Measurements from ENCODE around the gene ALDH1A1. TPM values are rescaled to one million over a fixed set of nuclear protein-coding genes. Genes with fewer than 3 reads are reported as not detected.

ALDH1A1 gene
- total and polyA plus RNA-seq, 2 donors (not counting 3 experiments of a cell fraction or from before 2014, with no cell fraction given): 91.1 to 287 TPM

- dilution Hi-C loops (cut with MboI; ENCODE audit: extremely low pct_ligation_motif_present, low sequenced_read_pairs): loop anchor here (25.0 kb wide), 1 partner anchor 229 kb away; no protein-coding TSS in a partner anchor
- POLR2A ChIA-PET: no interaction called here
- no TSS peak for BruUV-seq (replicated peaks)
Measured at GRCh38 chr9:72858089-72858912, 94.6 kb downstream of the ALDH1A1 start.

GRCh38 chr9:72857624-72857996 is 95.2 kb downstream of the ALDH1A1 start:
- Histone ChIP-seq H3K27ac (ENCODE audit: insufficient read depth, low read depth, low read length) (peak overlapping the region; percentile 35), H3K4me2 (ENCODE audit: insufficient read depth, low read length) (no peak overlapping the region), H3K79me2 (ENCODE audit: control insufficient read depth, insufficient read depth, low read length) (no peaks in the 10 kb centered on the region), H3K9me1 (replicated peaks; ENCODE audit: control insufficient read depth, extremely low read depth, insufficient read depth, low read length) (no peaks in the 10 kb centered on the region), H2AFZ (ENCODE audit: low read depth, low read length) (peak overlapping the region; percentile 90), H3K27me3 (ENCODE audit: control insufficient read depth in 2 of 2, insufficient read depth in 2 of 2, low read length in 2 of 2) (no peaks in the 10 kb centered on the region), H3K4me1 (ENCODE audit: control insufficient read depth, extremely low read depth, insufficient read depth, low read length) (peaks cover 16% of the 10 kb centered on the region), H3K36me3 (ENCODE audit: control insufficient read depth in 2 of 2, extremely low read depth in 1 of 2, insufficient read depth in 2 of 2, low read length in 2 of 2) (no peaks in the 10 kb centered on the region), H3K9me3 (replicated peaks; ENCODE audit: control insufficient read depth, insufficient read depth, low read length) (no peaks in the 10 kb centered on the region), H3K9ac (replicated peaks; ENCODE audit: extremely low read depth, insufficient read depth, low read length) (no peak overlapping the region), H4K20me1 (replicated peaks; ENCODE audit: control insufficient read depth, extremely low read depth, insufficient read depth, low read length) (no peaks in the 10 kb centered on the region), H3K4me3 (replicated peaks in 1 of 3; ENCODE audit: insufficient read depth in 1 of 3, low read depth in 1 of 3, low read length in 3 of 3) (no peak overlapping the region)
- no TSS peak for BruUV-seq (replicated peaks)
- ChIA-PET POLR2A (interaction anchor here (0.7 kb wide), 1 partner anchor 1210 kb away, joined by 5 read pairs; no protein-coding TSS in a partner anchor), CTCF (interaction anchor here (0.6 to 5.9 kb wide), 63 partner anchors 8 to 833 kb away, joined by 3 to 135 read pairs (median 5); no protein-coding TSS in a partner anchor)
- no peak for TF ChIP-seq CTCF (IDR thresholded peaks at IDR 0.05; ENCODE audit: extremely low read depth in 1 of 2, insufficient read depth in 1 of 2, low read depth in 1 of 2, low read length in 2 of 2)
- no peak for TF ChIP-seq JUN (IDR thresholded peaks at IDR 0.05; ENCODE audit: borderline replicate concordance, insufficient read depth, insufficient read length, low read depth)
- TF ChIP-seq MAX (IDR thresholded peaks at IDR 0.05; ENCODE audit: insufficient read depth, insufficient read length): no peak
- TF ChIP-seq MYC (IDR thresholded peaks at IDR 0.05; ENCODE audit: low read depth, low read length): no peak
- DNase-seq (ENCODE audit: low read depth, low spot score) (peak; percentile 34), FAIRE-seq (no peak)
- intact Hi-C loops (cut with micrococcal nuclease): loop anchor here (1.0 kb wide), 3 partner anchors 166 to 327 kb away; no protein-coding TSS in a partner anchor
- dilution Hi-C loops (cut with MboI; ENCODE audit: extremely low pct_ligation_motif_present, low sequenced_read_pairs): loop anchor here (25.0 kb wide), 1 partner anchor 230 kb away; no protein-coding TSS in a partner anchor

More at GRCh38 chr9:72858089-72858912, 94.6 kb downstream of the ALDH1A1 start:
- FAIRE-seq (no peak), DNase-seq (ENCODE audit: low read depth, low spot score) (peak; percentile 26)
- Histone ChIP-seq H4K20me1 (replicated peaks; ENCODE audit: control insufficient read depth, extremely low read depth, insufficient read depth, low read length) (no peaks in the 10 kb centered on the region), H3K27ac (ENCODE audit: insufficient read depth, low read depth, low read length) (peak overlapping the region; percentile 35), H3K79me2 (ENCODE audit: control insufficient read depth, insufficient read depth, low read length) (no peaks in the 10 kb centered on the region), H3K36me3 (ENCODE audit: control insufficient read depth in 2 of 2, extremely low read depth in 1 of 2, insufficient read depth in 2 of 2, low read length in 2 of 2) (no peaks in the 10 kb centered on the region), H3K9me3 (replicated peaks; ENCODE audit: control insufficient read depth, insufficient read depth, low read length) (no peaks in the 10 kb centered on the region), H3K4me3 (replicated peaks in 1 of 3; ENCODE audit: insufficient read depth in 1 of 3, low read depth in 1 of 3, low read length in 3 of 3) (no peak overlapping the region), H3K4me1 (ENCODE audit: control insufficient read depth, extremely low read depth, insufficient read depth, low read length) (peaks cover 16% of the 10 kb centered on the region), H3K9ac (replicated peaks; ENCODE audit: extremely low read depth, insufficient read depth, low read length) (no peak overlapping the region), H3K9me1 (replicated peaks; ENCODE audit: control insufficient read depth, extremely low read depth, insufficient read depth, low read length) (no peaks in the 10 kb centered on the region), H2AFZ (ENCODE audit: low read depth, low read length) (peak overlapping the region; percentile 90), H3K27me3 (ENCODE audit: control insufficient read depth in 2 of 2, insufficient read depth in 2 of 2, low read length in 2 of 2) (no peaks in the 10 kb centered on the region), H3K4me2 (ENCODE audit: insufficient read depth, low read length) (no peak overlapping the region)
- CTCF ChIA-PET: interaction anchor here (0.8 to 5.9 kb wide), 26 partner anchors 11 to 820 kb away, joined by 3 to 135 read pairs (median 10); no protein-coding TSS in a partner anchor
- TF ChIP-seq GATA2 (IDR thresholded peaks at IDR 0.05; ENCODE audit: insufficient read depth, insufficient read length, low read depth, low read length): no peak
- no peak for TF ChIP-seq JUN (IDR thresholded peaks at IDR 0.05; ENCODE audit: borderline replicate concordance, insufficient read depth, insufficient read length, low read depth)
- intact Hi-C loops (cut with micrococcal nuclease): no loop called here
